SK-N-SH (cell line): ENCODE results near the gene CBLN4.

Experiments
- CTCF ChIP-seq: fragments of 200-600 bp; sonication (generic); IDR thresholded peaks from 2 replicates; pipeline ENCODE4 v1.6.1; 2017; ENCODE audit warnings: antibody characterized with exemption, mild to moderate bottlenecking, moderate library complexity
- FOSL2 ChIP-seq: IDR thresholded peaks from 2 replicates; pipeline ENCODE4 v1.4.0; 2012; ENCODE audit warnings: low read depth, mild to moderate bottlenecking, moderate library complexity, borderline replicate concordance
- PBX3 ChIP-seq: IDR thresholded peaks from 2 replicates; pipeline ENCODE4; 2012
- POLR2AphosphoS5 ChIP-seq: IDR thresholded peaks from 2 replicates; pipeline ENCODE4 v1.6.1; 2012; ENCODE audit warnings: low read depth, low read length
- RFX5 ChIP-seq: IDR thresholded peaks from 2 replicates; pipeline ENCODE4 v1.6.1; 2012; ENCODE audit warnings: mild to moderate bottlenecking, improper control_type of control experiment, low read length
- SIN3A ChIP-seq: IDR thresholded peaks from 2 replicates; pipeline ENCODE4 v1.6.1; 2012; ENCODE audit warnings: low read depth, mild to moderate bottlenecking, low read length, moderate library complexity, borderline replicate concordance
- USF2 ChIP-seq: fragments of 150-350 bp; IDR thresholded peaks from 2 replicates; pipeline ENCODE4 v1.6.1; 2017; ENCODE audit warnings: antibody characterized with exemption, low read length, low read depth, borderline replicate concordance

- no peak for TF ChIP-seq CTCF
- no peak for TF ChIP-seq USF2
- TF ChIP-seq POLR2AphosphoS5 = no peak
- TF ChIP-seq FOSL2 = no peak
- no peak for TF ChIP-seq RFX5
- TF ChIP-seq PBX3 = no peak
- TF ChIP-seq SIN3A = no peak
Measured at GRCh38 chr20:55953201-55953600, 52.1 kb downstream of the CBLN4 start.
